ENCODE measurements around the gene TOP3A.

DNA sequence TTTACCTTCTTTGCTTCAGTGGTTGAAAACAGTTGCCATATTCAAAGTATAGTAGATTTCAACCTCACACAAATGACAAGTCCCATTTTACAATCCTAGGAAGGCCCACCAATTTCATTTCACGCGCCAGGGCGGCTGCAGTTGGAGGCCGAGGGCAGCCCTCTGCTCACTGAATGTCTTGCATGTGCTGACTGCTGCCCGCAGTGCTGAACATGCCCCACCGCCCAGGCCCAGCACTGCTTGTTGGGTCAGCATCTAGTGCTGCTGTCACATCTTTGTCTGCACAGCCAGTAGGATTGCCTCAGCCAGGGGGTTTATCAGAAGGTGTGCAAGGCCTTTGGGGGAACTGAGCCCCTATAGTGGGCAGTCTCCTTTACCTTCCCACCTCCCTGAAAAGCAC lies 11.8 kb upstream of the TOP3A start:
- TF ChIP-seq, protein P1, sequence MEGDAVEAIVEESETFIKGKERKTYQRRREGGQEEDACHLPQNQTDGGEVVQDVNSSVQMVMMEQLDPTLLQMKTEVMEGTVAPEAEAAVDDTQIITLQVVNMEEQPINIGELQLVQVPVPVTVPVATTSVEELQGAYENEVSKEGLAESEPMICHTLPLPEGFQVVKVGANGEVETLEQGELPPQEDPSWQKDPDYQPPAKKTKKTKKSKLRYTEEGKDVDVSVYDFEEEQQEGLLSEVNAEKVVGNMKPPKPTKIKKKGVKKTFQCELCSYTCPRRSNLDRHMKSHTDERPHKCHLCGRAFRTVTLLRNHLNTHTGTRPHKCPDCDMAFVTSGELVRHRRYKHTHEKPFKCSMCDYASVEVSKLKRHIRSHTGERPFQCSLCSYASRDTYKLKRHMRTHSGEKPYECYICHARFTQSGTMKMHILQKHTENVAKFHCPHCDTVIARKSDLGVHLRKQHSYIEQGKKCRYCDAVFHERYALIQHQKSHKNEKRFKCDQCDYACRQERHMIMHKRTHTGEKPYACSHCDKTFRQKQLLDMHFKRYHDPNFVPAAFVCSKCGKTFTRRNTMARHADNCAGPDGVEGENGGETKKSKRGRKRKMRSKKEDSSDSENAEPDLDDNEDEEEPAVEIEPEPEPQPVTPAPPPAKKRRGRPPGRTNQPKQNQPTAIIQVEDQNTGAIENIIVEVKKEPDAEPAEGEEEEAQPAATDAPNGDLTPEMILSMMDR (conservative IDR thresholded peaks at IDR 0.05; ENCODE audit: low read depth, low read length): no peak
- TF ChIP-seq EZH2 (IDR thresholded peaks at IDR 0.05; ENCODE audit: borderline replicate concordance, low read depth, low read length, poor library complexity, severe bottlenecking): no peak

All from A673 (cell line).